HG03520 (cell line): ENCODE results near the gene CTU2.
A peak's percentile ranks its signal among the peaks of the same experiment; 100 is the strongest.
"Not testable (repeated sequence)": the region's sequence is repeated elsewhere in the genome, so short reads cannot be mapped to it uniquely, and the experiment has no call there.

ENCODE experiments used
- ATAC-seq: cut with Tn5 transposase; IDR thresholded peaks from one replicate; pipeline ENCODE4 v1.9.1; 2021; ENCODE audit warnings: mild to moderate bottlenecking, moderate library complexity; ENCODE audit not compliant: unreplicated experiment

The CTU2 gene

DNA sequence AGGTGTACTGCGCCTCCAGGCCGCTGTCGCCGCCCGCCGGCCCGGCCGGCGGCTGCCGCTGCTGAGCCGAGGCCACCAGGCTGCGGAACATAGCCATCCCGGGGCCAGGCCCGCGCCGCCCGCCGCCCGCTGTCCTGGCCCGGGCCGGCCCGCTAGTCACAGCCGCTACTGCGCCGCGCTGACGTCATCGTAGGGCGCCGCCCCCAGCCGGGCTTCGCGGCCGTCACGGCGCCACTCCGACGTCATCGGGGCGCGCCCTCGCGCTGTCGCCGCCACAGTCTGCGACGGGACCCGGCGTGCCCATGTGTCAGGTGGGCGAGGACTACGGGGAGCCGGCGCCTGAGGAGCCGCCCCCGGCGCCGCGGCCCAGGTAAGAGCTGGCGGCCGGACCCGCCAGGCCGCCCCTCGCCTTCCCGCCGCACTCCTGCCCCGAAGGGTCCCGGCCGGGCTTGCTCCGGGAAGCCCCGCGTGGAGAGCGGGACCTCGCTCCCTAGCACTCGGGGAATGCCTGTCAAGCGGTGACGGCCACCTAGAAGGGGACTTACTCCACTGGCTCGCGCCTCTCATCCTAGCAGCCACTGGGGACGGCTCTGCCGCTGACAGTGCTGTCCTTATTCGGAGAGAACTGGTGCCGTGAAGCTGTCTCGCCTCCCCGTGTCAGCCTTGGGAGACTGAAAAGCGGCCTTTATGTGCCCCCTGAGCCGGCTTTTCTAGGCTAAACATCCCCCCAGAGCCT lies at the start of gene CTU2, which contains the start of gene RNF166:
Gene CTU2, plus strand, starts transcription at position 275 of the 736 bp plus-strand sequence. Its CDS starts 28 bp downstream, at position 303.
Gene RNF166, minus strand, starts transcription at position 180 of the 736 bp plus-strand sequence. Its CDS starts 83 bp downstream, at position 97.
- ATAC-seq = peak; percentile 57

DNA sequence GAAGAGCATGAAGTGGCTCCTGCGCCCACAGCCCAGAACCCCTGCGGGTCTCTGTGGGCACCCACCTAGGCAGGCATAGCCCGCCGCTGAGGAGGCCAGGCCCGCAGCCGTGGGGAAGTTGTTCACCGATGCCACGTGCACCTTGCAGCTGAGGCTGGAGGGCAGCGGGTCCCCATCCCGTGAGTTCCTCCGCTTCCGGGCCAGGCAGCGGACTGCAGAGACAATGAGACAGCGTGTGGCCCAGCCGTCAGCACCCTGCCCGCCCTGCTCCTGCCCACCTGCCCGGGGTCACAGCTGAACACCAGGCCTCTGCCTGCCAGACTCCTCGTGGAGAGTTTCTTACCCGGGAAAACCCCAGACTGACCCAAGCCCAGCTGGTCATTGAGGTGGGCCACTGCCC lies 48.9 kb upstream of the CTU2 start:
- no peak for ATAC-seq

DNA sequence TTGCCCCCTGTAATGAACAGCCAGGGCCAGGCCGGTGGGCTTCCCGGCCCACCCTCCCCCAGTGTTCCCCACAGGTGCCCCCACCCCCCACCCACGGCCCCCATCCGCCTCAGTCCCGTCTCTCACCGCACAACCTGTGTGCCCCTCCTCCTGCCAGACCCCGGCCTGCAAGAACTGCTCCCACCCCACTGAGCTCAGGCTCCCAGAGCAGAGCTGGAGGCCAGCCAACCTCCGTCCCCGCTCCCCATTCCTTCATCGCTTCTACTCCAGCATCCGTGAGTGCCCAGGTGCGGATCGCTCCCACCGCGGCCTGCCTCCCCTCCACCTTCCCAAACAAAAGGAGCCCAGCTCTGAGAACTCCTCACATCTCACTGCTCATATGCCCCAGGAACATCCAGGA lies 47.6 kb upstream of the CTU2 start:
- ATAC-seq = no peak

DNA sequence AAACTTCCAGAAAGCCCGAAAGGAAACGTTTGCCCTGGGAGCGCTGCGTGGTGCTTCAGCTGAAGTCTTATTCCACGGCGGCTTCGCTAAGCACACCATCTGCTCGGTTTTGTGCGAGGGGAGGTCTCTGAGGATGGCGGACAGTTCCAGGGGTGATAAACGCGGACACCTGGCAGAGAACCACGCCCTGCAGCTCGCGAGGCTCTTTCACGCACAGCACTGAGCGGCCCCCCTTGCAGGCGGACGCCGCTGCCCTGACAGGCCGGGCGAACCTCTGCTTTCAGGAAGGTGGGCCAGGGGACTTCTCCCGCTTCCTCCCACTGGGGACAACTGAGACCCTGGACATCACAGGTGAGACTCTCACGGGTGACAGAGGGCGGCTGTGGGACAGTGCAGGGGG lies 47.1 kb upstream of the CTU2 start:
- ATAC-seq = no peak

DNA sequence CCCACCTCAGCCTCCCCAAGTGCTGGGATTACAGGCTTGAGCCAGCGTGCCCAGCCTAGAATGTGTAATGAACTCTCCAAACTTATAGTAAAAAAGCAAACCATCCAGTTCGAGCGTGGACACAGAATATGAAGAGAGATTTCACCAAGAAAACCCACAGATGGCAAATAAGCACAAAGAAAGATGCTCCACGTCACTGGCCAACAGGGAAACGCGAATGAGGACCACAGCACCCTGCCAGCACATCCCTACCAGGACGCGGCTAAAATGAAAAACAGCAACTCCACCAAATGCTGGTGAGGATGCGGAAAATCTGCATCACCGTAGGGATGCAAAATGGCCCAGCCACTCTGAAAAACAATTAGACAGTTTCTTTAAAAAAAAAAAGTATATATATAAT lies 44.8 kb upstream of the CTU2 start:
- ATAC-seq = no peak

DNA sequence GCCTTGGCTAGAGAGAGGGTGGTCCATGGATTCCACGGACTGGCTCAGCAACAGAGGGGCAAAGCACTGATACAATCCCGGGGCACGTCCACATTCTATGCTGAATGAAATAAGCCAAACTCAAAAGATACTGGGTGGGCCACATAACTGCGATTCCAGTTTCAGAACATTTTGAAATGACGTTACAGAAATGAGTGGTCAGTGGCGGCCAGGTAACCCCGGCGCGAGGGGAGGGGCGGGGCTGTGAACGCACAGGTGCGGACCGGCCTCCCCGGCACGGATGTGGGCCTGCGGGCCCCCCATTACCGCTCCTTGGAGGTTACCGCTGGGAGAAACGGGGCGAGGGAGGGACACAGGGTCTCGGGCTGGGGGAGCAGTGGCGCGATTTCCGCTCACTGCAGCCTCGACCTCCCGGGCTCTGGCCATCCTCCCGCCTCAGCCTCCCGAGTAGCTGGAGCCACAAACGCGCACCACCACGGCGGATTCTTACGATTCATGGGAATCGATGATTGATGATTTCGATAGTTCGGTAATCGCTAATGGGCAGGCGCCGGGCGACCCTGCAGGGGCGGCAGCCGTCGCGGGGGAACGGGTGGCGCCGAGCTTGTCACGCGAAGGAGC lies 44.0 kb upstream of the CTU2 start:
- peak; percentile 5 for ATAC-seq

DNA sequence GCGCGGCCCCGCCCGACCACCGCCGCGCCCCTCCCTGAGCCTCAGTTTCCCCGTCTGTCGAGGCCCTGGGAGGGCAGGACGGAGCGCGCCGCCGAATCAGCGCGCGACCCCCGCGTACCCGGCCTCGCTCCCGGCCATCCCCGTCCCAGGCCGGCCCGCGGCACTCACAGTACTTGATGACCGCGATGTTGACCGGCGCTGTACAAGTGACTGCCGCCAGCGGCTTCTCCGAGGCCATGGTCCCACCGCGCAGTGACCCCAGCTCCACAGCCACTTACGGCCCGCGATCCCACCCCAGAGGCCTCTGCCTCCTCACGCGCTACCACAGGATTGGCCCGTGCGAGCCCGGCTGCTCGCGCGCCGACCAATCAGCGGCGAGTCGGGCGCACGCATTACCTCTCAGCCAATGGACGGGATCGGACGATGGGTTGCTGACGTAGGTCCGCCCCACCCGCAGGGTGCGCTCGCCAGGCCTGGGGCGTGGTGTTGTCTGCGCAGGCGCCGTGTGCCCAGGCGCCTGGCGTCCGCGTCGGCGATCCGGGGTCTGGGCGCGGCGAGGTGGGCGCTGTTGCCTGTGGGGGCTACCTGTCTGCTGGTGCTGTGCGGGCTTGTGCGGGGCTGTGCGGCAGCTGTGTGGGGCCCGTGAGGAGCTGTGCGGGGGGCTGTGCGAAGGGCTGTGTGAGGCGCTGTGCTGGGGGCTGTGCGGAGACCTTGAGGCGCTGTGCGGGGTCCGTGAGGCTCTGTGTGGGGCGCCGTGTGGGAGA lies 43.3 kb upstream of the CTU2 start, which contains the start of gene MVD:
Gene MVD, minus strand, starts transcription at position 249 of the 764 bp plus-strand sequence. Its CDS starts 11 bp downstream, at position 238.
- peak; percentile 92 for ATAC-seq

DNA sequence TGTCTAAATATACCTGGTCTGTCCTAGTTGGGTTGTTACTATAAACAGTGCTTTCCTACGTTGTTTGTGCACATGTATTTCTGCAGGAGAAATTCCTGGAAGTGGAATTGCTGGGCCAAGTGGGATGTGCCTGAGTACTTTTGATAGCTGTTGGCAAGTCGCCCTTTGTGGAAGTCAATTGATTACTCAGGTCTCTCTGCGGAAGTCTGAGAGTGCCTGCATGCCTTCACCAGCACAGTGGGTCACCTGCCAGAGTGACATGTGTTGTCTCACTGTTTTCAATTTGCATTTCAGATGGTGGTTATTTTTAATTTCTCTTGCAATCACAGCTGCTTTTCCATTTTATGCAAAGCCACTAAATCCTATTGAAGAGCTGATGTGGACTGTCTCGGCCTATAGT lies 41.2 kb upstream of the CTU2 start:
- no peak for ATAC-seq

DNA sequence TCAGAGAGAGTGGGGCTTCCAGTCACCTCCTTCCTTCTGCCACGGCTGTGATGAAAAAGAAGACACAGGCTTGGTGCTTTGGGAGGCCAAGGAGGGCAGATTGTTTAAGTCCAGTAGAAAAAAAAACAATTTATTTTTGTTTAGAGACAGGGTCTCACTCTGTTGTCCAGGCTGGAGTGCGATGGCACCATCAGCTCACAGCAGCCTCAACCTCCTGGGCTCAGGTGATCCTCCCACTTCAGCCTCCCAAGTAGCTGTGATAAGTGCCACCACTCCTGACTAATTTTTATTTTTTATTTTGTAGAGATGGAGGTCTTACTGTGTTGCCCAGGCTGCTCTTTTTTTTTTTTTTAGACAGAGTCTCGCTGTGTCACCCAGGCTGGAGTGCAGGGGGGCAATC lies 40.7 kb upstream of the CTU2 start:
- no peak for ATAC-seq

DNA sequence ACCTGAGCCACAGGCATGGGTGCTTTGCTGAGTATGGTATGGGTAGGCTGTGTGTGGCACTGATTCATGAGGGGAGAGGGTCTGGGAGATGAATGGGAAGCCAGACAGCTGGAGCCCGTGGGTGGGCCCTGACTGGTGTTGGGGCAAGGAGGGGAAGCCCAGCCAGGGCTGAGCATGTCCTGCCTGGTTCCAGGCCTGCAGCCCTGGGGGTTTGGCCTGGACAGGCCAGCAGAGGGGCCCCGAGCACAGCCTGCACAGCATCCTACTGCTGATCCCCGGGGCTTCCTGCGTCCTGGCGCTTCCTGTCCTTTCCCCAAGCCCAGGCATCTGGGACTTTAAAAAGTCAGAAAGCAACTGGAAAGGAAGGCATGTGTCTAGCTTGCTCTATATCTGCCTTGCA lies 38.8 kb upstream of the CTU2 start:
- ATAC-seq = no peak

DNA sequence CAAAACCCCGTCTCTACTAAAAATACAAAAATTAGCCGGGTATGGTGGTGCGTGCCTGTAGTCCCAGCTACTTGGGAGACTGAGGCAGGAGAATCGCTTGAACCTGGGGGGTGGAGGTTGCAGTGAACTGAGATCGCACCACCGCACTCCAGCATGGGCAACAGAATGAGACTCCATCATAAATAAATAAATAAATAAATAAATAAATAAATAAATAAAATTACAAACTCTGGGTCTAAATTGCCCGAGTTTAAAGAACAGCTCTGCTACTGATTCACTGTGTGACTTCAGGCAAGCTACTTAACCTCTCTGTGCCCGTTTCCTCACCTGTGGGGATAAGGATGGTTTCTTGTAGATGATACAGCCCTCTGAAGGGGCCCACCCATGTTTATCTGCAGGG lies 36.8 kb upstream of the CTU2 start:
- not testable (repeated sequence) for ATAC-seq

DNA sequence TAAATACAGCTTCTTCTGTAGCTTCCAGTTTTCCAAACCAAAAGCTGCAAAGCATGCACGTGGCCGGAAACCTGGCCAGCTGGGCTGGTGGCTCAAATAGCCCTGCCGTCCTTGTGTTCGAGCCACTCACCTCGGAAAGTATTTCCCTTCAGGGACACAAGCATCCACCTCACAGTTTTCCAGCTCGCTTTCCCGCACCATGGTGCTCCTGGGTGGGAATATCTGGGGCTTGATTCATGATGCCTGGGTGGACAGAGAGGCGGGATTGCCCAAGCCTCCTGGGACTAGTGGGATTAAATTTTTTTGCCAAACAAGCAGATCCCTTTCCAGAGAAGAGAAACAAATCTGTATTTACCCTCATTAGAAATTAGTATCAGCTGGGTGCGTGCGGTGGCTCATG lies 36.3 kb upstream of the CTU2 start:
- ATAC-seq = no peak

DNA sequence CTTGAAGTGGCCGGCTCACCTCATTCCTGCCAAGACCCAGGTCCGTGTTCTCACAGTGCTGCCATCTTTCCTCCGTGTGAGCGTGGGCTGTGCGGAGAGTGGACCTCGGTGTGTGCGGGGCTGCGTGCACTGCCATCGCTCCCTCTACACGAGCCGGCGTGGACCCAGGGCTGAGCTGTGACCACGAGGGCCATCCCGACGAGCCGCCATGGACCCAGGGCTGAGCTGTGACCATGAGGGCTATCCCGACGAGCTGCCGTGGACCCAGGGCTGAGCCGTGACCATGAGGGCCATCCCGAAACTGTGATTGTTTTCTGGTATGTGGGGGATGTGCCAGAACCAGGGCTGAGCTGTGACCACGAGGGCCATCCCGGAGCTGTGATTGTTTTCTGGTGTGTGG lies 34.5 kb upstream of the CTU2 start:
- ATAC-seq = no peak

DNA sequence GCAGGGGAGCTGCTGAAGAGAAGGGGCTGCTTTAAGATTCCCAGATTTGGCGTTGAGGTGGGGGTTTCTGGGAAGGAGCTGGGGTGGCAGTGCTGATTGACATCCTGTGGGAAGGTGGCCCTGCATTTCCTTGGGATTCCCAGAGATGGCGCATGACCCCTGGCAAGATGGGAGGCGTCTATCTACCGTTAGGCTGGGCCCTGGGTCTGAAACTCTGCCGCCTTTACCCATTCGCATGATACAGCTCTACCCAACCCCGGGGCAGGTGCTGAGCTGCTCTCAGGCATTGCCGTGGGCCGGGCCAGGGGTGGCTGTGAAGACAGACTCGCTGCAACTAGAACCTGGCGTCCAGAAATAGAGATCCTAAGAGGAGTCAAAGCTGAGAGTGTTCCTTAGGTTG lies 33.5 kb upstream of the CTU2 start:
- ATAC-seq = no peak

DNA sequence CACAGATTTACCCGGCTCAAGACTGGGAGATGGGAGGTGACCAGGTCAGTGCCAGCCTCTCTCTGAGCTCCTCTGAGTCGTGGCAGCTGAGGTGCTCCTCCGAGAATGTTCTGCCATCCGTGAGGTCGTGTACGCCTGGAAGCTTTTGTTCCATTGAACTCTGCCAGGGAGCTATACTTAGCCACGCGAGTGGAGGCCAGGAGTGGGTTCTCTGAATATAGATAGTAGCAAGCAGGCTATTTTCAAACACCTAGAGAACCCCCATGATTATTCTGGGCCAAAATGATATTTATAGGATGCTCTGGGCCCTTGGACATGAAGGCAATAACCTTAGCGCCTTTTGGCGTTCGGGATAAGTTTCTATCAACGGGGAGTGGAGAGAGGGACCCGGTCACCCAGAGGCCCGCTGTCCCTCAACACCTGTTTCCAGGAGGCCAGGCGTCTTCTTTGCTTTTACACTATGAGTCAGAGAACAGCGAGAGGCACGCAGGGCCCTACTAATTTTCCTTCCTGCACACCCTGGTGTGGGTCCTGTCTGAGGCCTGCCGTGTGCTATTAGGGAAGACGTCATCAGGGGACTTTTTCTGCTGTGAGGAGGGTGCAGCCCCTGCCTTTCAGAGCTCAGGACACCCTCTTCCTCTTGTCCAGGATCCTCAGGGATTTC lies 32.5 kb upstream of the CTU2 start:
- peak; percentile 51 for ATAC-seq

DNA sequence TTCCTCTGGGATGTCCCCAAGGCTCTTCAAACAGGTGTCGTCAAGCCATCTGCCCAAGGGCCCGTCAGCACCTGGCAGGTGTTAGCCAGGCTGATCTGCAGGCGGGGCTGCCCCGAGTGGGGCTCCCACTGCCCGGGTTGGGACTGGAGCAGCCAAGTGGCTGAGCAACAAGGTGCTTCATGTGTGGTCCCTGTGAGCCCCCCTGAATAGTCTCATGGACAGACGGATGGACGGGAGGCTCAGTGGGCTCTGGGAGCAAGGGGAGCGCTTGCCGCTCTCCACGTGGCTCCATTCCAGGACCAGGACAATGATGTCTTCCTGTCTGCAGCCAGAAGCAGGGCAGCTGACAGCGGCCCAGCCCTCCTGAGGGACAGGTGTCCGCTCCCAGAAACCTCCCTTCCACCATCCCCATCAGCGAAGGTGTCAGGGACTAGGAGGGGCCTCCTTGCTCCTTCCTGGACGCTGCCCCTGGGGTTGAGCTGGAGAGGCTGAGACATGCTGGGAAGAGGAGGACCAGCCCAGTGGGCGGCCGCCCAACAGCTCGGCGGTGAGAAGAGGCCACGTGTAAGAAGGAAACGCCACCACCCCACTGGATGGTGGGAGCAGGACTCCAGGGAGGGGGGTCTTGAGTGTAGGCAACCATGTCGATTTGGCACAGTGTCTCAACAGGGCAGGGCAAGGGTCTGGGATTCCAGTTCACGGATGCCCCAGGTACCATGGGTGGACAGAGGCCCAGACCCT lies 29.6 kb upstream of the CTU2 start:
- no peak for ATAC-seq

DNA sequence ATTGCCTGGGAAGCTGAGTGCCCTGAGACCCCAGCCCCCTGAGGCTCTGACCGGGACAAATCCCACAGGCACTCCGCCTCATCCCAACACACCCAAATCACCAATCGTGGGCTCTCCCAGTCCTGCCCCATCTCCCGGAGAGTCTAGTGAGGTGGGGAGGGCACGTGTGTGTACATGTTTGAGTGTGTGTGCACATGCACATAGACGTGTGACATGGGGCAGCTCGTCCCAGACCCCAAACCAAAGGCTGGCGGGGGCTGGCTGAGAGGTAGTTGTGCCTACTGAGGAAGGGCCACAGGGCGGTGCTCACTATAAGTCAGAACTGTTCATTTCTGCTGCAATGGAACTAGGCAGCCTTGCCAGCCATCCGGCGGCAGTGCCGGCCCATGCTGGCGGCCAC lies 28.6 kb upstream of the CTU2 start:
- no peak for ATAC-seq

DNA sequence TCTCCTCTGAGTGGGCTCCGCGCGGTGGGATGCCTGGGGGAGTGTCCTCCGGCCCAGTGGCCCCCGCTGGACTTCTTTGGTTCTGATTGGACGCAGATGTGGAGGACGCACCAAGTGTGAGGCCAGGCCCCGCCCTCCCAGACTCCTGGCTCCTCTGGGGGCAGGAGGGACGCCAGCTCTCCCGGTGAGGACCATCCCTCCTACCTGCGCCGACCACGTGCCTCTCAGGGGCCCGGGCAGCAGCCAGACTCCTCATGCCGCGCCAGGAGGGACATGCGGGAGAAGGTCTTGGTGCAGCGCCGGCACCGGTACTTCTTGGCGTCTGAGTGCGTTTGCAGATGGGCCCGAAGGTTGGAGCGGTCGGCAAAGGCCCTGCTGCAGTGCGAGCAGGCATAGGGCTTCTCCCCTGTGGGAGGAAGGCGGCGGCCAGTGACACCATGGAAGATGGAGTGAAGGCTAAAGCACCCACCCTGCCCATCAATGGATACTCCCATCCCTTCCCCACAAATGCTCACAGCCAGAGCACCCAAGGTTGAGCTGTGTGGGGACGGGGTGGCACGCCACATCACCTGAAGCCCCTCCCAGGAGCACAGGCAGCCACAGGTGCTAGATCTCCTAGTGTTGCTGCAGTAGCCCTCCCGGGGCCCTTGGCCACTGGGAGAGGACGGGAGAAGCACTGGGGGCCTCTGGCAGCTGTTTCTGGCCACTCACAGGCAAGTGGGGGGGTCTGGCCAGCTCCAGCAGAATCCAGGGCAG lies 27.9 kb upstream of the CTU2 start:
- ATAC-seq = no peak

DNA sequence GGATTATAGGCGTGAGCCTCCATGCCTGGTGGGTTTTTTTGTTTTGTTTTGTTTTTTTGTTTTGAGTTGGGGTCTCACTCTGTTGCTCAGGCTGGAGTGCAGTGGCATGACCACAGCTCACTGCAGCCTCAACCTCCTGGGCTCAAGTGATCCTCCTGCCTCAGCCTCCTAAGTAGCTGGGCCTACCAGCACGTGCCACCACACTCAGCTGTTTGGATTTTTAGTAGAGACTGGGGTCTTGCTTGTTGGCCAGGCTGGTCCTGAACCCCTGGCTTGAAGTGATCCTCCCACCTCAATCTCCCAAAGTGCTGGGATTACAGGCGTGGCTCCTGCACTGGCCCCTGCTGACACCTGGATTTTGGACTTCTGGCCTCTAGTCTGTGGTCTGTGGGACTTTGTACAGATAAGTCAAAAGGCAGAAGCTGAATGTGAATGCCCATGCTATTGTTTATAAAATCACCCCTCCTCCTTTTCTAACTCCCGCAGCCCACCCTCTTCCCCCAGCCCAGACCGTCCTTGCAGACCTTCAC lies 25.7 kb upstream of the CTU2 start:
- ATAC-seq = no peak
